Lower lobe of right lung (tissue), 2 donors: ENCODE results near the gene SLC22A17. TPM values are rescaled to one million over a fixed set of nuclear protein-coding genes. Genes with fewer than 3 reads are reported as not detected.

Experiments
- ATAC-seq, 2 donors: fragments of 200-7000 bp; cut with Tn5 transposase; one replicate each; pipeline ENCODE4 v1.9.1; 2020 to 2022; ENCODE audit warnings: mild to moderate bottlenecking in 2 of 2, moderate library complexity in 2 of 2
- DNase-seq: peaks from one replicate; pipeline ENCODE4 v3.0.0-alpha.2; 2020
- H3K27ac ChIP-seq: fragments of 200-600 bp; one replicate; pipeline ENCODE4 v1.8.0; 2022
- H3K27me3 ChIP-seq: fragments of 200-600 bp; one replicate; pipeline ENCODE4 v1.8.0; 2022; ENCODE audit warnings: low read depth
- H3K36me3 ChIP-seq: fragments of 200-600 bp; one replicate; pipeline ENCODE4 v1.8.0; 2022; ENCODE audit warnings: mild to moderate bottlenecking
- H3K4me1 ChIP-seq: fragments of 200-600 bp; one replicate; pipeline ENCODE4 v1.8.0; 2022
- H3K4me3 ChIP-seq: fragments of 200-600 bp; one replicate; pipeline ENCODE4 v1.8.0; 2022; ENCODE audit warnings: mild to moderate bottlenecking
- H3K9me3 ChIP-seq: fragments of 200-600 bp; one replicate; pipeline ENCODE4 v1.8.0; 2022
- intact Hi-C: fragments of 100-400 bp; cut with DNase I; formaldehyde crosslinking; loops from one replicate; pipeline ENCODE4 v1.11.0; 2022
- total RNA-seq: library from RNA; stranded (reverse); fragmentation: NEBNext Ultra II Directional; extraction: Animal tissue kit (Norgen Biotek cat#: 25700); gene quantifications from one replicate; pipeline ENCODE4 v1.2.1, GENCODE V29; 2021
- TF ChIP-seq, protein P1 (sequence below): fragments of 200-600 bp; IDR thresholded peaks from one replicate; pipeline ENCODE4 v1.8.0; 2022; ENCODE audit warnings: antibody characterized with exemption, mild to moderate bottlenecking
- donor health status: DM: no; HTN: yes; CAD: no; lungs with severe emphysema.

Gene SLC22A17
- total RNA-seq, 1 donor from 2014 or later = 10.6 TPM

DNA sequence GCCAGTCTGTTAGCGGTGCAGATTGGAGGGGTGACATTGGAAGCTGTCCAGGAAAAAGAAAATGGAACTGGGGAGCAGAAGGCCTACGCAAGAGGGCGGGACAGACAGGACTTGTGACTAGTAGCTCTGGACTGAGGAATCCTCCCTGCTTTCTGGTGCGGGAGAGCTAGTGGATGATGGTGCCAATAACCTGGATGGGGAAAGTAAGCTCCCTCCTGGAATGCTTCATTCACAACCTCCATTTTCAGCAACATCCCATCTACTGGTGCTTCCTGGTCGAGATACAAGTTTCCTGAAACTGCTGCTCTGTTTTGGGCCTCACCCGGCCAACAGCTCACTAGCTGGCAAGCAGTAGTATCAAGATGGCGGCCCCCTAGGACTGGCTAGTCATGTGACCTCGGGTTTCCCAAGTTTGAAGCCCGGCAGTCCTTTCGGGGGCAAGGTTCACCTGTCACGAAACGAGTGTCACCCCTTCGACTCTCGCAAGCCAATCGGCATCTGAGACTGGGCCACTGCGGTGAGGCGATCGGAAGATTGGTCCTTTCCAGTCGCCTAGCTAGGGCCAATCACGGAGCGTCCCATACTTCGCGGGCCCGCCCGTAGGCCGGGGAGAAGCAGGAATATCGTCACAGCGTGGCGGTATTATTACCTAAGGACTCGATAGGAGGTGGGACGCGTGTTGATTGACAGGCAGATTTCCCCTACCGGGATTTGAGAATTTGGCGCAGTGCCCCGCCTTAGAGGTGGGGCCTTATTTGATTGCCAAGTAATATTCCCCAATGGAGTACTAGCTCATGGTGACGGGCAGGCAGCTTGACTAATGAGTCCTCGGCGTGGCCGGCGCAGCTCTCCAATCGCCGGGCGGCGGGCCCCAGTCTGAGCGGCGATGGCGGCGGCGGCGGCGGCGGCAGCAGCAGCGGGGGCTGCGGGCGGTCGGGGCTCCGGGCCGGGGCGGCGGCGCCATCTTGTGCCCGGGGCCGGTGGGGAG, 31.8 kb downstream of the SLC22A17 start, which contains the start of gene PABPN1:
Gene PABPN1 (plus strand): TSS at position 874 of the 988 bp plus-strand sequence. CDS start 13 bp downstream, at position 887.
- peaks cover 41% of the 10 kb centered on the region for H3K36me3 ChIP-seq
- intact Hi-C loops = no loop called here
- ATAC-seq = peak; percentile 96 to 97

DNA sequence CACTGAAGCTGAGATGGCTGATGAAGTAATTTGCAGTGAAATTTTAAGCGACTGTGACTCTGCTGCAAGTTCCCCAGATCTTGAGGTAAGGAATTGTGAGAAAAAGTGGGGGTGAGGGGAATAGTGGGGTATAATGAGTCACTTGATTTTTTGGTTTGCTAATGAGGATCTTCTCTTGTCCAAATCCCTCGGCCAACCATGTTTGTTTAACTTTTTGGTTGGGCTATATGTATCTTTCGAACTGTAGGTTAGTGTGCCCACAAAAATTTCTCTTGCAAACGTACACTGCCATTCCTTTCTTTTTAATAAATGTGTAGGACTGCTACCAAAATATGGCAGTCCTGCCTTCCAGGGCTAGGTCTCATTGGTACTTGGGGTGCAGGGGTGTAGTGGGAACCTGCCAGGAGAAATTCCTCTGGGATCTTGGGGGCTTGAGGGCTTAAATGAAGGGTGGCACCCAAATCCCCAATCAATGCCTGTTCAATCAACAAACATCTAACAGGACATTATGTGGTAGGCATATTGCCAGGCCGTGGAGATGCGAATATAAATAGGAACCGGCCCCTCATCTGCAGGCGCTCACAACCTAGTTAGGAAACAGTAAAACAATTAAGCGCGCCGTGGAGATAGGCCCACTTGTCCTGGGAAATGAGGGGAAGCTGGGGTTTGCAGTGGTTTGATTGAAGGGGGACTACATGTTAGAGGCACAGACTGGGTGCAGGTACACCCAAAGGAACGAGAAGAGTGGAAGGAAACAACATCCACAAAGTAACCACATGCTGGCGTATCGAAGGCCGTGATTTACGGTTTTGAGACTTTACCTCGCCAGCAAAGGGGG, 32.7 kb downstream of the SLC22A17 start:
- Histone ChIP-seq H3K27me3 (no peaks in the 10 kb centered on the region), H3K4me1 (peaks cover 23% of the 10 kb centered on the region), H3K9me3 (no peaks in the 10 kb centered on the region), H3K4me3 (peak overlapping the region; percentile 55), H3K36me3 (peaks cover 32% of the 10 kb centered on the region), H3K27ac (peak overlapping the region; percentile 92)
- TF ChIP-seq, protein P1, sequence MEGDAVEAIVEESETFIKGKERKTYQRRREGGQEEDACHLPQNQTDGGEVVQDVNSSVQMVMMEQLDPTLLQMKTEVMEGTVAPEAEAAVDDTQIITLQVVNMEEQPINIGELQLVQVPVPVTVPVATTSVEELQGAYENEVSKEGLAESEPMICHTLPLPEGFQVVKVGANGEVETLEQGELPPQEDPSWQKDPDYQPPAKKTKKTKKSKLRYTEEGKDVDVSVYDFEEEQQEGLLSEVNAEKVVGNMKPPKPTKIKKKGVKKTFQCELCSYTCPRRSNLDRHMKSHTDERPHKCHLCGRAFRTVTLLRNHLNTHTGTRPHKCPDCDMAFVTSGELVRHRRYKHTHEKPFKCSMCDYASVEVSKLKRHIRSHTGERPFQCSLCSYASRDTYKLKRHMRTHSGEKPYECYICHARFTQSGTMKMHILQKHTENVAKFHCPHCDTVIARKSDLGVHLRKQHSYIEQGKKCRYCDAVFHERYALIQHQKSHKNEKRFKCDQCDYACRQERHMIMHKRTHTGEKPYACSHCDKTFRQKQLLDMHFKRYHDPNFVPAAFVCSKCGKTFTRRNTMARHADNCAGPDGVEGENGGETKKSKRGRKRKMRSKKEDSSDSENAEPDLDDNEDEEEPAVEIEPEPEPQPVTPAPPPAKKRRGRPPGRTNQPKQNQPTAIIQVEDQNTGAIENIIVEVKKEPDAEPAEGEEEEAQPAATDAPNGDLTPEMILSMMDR = no peak
- DNase-seq = no peak
- ATAC-seq = no peak
- intact Hi-C loops = no loop called here

More for the DNA sequence above, 31.8 kb downstream of the SLC22A17 start, which contains the start of gene PABPN1:
- H3K27ac ChIP-seq = peak within 1 kb of the TSS; percentile 95
- peaks cover 23% of the 10 kb centered on the region for H3K4me1 ChIP-seq
- TF ChIP-seq, protein P1 = no peak
- H3K4me3 ChIP-seq = peak within 1 kb of the TSS; percentile 71
- DNase-seq = peak; percentile 99
- no peaks in the 10 kb centered on the region for H3K9me3 ChIP-seq
- H3K27me3 ChIP-seq = no peaks in the 10 kb centered on the region

DNA sequence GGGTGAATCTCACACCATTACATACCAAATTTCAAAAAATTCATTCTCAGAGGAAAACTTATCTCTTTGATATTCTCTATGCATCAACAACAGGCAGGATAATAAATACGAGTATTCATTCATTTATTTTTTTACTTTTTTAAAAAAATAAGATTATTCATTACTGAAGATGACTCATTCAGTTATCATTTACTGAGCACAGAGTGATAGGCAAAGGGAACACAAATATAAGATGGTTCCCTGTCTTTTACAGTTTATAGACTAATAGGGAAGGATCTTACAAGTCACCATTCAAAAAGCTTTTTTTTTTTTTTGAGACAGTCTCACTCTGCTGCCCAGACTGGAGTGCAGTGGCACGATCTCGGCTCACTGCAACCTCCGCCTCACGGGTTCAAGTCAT, 36.4 kb downstream of the SLC22A17 start:
- peaks cover 20% of the 10 kb centered on the region for H3K36me3 ChIP-seq
- H3K27ac ChIP-seq = no peak overlapping the region
- no peaks in the 10 kb centered on the region for H3K27me3 ChIP-seq
- no peak overlapping the region for H3K4me3 ChIP-seq
- no peak for ATAC-seq
- DNase-seq = no peak
- intact Hi-C loops = no loop called here
- no peaks in the 10 kb centered on the region for H3K9me3 ChIP-seq
- TF ChIP-seq, protein P1 = no peak
- peaks cover 9% of the 10 kb centered on the region for H3K4me1 ChIP-seq

DNA sequence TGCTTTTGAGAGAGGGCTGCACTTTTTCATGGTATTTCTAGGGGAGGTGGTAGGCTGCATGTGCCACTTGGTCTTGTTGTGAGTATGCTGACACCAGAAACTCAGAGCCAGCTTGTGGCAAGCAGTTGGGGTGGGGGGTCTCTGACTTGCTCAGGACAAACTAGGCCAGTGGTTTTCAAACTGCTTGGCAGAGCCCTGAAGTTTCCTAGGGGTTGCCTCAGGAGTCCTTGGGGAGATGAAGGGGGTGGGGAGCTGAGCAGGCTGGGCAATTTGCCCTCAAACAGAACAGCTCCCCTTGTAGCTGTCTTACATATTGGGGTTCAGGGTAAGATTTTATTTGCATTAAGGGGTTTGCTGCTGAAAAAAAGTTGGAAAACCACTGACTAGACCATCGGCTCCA, 42.1 kb downstream of the SLC22A17 start:
- H3K4me3 ChIP-seq = no peak overlapping the region
- intact Hi-C loops = no loop called here
- TF ChIP-seq, protein P1 = no peak
- ATAC-seq (no peak), DNase-seq (no peak)
- no peaks in the 10 kb centered on the region for H3K27me3 ChIP-seq
- no peaks in the 10 kb centered on the region for H3K9me3 ChIP-seq
- H3K4me1 ChIP-seq = peaks cover 35% of the 10 kb centered on the region
- H3K36me3 ChIP-seq = peaks cover 48% of the 10 kb centered on the region
- no peak overlapping the region for H3K27ac ChIP-seq

DNA sequence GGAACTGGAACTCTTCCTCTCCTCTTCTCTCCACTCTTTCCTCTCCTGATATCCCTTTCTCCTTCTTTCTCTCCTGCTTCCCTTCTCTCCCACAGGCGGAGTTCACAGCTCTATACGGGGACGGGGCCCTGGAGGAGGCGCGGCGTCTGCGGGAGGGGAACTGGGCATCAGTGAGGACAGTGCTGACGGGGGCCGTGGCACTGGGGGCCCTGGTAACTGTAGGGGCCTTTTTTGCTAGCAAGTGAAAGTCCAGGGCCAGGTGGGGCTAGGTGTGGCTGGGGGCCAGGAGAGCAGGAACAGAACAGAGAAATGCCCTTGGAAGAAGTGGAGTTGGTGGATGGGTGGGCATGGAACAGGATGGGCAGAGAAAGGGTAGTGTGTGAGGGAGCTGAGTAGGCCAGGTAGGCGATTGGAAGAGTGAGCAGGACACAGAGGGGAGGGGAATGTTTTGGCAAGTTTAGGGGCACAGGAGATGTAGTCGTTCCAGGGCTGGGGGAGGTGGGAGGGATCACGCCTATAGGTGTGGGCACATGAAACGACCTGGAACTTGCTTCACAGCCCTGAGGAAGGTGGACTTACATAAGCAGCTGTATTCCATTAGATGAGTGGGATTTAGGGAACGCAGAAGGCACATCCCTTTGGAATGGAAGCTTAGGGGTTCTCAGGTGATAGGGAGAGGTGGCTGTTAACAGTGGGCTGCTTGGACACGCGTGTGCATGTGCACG, 43.8 kb downstream of the SLC22A17 start:
- H3K36me3 ChIP-seq = peaks cover 48% of the 10 kb centered on the region
- intact Hi-C loops = no loop called here
- TF ChIP-seq, protein P1 = no peak
- H3K27ac ChIP-seq = no peak overlapping the region
- no peak overlapping the region for H3K4me3 ChIP-seq
- peaks cover 38% of the 10 kb centered on the region for H3K4me1 ChIP-seq
- no peaks in the 10 kb centered on the region for H3K9me3 ChIP-seq
- no peaks in the 10 kb centered on the region for H3K27me3 ChIP-seq
- DNase-seq = no peak
- no peak for ATAC-seq
